ENCODE data around the gene CDK17.
A peak's percentile ranks its signal among the peaks of the same experiment; 100 is the strongest.
"Not testable (repeated sequence)": the region's sequence is repeated elsewhere in the genome, so short reads cannot be mapped to it uniquely, and the experiment has no call there.

CDK17 gene

GRCh38 chr12:96399919-96400630 is at the start of gene CDK17:
TSS of gene CDK17 (minus strand) at chr12:96400439. CDS start at chr12:96334836, 65,603 bp downstream.
- Mint-ChIP-seq H3K27ac (peak within 1 kb of the TSS; percentile 97), H3K27me3 (ENCODE audit: low read depth) (no peaks in the 10 kb centered on the region), H3K4me1 (ENCODE audit: low read depth) (peaks cover 47% of the 10 kb centered on the region)

GRCh38 chr12:96448300-96448699 is 48.1 kb upstream of the CDK17 start:
- no peaks in the 10 kb centered on the region for H3K27me3 Mint-ChIP-seq (ENCODE audit: low read depth)
- no peak overlapping the region for H3K27ac Mint-ChIP-seq
- H3K9me3 Mint-ChIP-seq = peaks cover 7% of the 10 kb centered on the region

More at GRCh38 chr12:96399919-96400630, at the start of gene CDK17:
- no peaks in the 10 kb centered on the region for H3K9me3 Mint-ChIP-seq
- no peaks in the 10 kb centered on the region for H3K36me3 Mint-ChIP-seq (ENCODE audit: low read depth)
- H3K4me3 Mint-ChIP-seq = peak within 1 kb of the TSS; percentile 98

GRCh38 chr12:96447256-96447655 is 47.0 kb upstream of the CDK17 start:
- Mint-ChIP-seq H3K9me3 (peaks cover 4% of the 10 kb centered on the region), H3K4me1 (ENCODE audit: low read depth) (peaks cover 38% of the 10 kb centered on the region), H3K4me3 (no peak overlapping the region), H3K27ac (no peak overlapping the region), H3K27me3 (ENCODE audit: low read depth) (no peaks in the 10 kb centered on the region), H3K36me3 (ENCODE audit: low read depth) (peaks cover 3% of the 10 kb centered on the region)

More at GRCh38 chr12:96448300-96448699, 48.1 kb upstream of the CDK17 start:
- H3K4me1 Mint-ChIP-seq (ENCODE audit: low read depth) = peaks cover 36% of the 10 kb centered on the region
- no peak overlapping the region for H3K4me3 Mint-ChIP-seq
- H3K36me3 Mint-ChIP-seq (ENCODE audit: low read depth) = peaks cover 3% of the 10 kb centered on the region

- Mint-ChIP-seq H3K27ac (peak overlapping the region; percentile 81), H3K4me3 (peak overlapping the region; percentile 15), H3K4me1 (ENCODE audit: low read depth) (peaks cover 42% of the 10 kb centered on the region), H3K36me3 (ENCODE audit: low read depth) (peaks cover 3% of the 10 kb centered on the region), H3K27me3 (ENCODE audit: low read depth) (no peaks in the 10 kb centered on the region), H3K9me3 (no peaks in the 10 kb centered on the region)
Observed at GRCh38 chr12:96445691-96446583, 45.7 kb upstream of the CDK17 start.

GRCh38 chr12:96444399-96444798 is 44.2 kb upstream of the CDK17 start:
- Mint-ChIP-seq H3K9me3 (no peaks in the 10 kb centered on the region), H3K4me3 (no peak overlapping the region), H3K27ac (no peak overlapping the region), H3K36me3 (ENCODE audit: low read depth) (peaks cover 3% of the 10 kb centered on the region), H3K4me1 (ENCODE audit: low read depth) (peaks cover 33% of the 10 kb centered on the region), H3K27me3 (ENCODE audit: low read depth) (no peaks in the 10 kb centered on the region)

GRCh38 chr12:96442906-96443305 is 42.7 kb upstream of the CDK17 start:
- peaks cover 36% of the 10 kb centered on the region for H3K4me1 Mint-ChIP-seq (ENCODE audit: low read depth)
- H3K36me3 Mint-ChIP-seq (ENCODE audit: low read depth) = no peaks in the 10 kb centered on the region
- no peaks in the 10 kb centered on the region for H3K27me3 Mint-ChIP-seq (ENCODE audit: low read depth)
- no peak overlapping the region for H3K27ac Mint-ChIP-seq
- no peaks in the 10 kb centered on the region for H3K9me3 Mint-ChIP-seq
- H3K4me3 Mint-ChIP-seq = no peak overlapping the region

GRCh38 chr12:96441816-96442215 is 41.6 kb upstream of the CDK17 start:
- Mint-ChIP-seq H3K4me1 (ENCODE audit: low read depth) (peaks cover 36% of the 10 kb centered on the region), H3K36me3 (ENCODE audit: low read depth) (no peaks in the 10 kb centered on the region), H3K27ac (no peak overlapping the region), H3K4me3 (no peak overlapping the region), H3K27me3 (ENCODE audit: low read depth) (no peaks in the 10 kb centered on the region), H3K9me3 (no peaks in the 10 kb centered on the region)

- Mint-ChIP-seq H3K4me1 (ENCODE audit: low read depth) (peaks cover 24% of the 10 kb centered on the region), H3K27me3 (ENCODE audit: low read depth) (no peaks in the 10 kb centered on the region), H3K9me3 (peaks cover 4% of the 10 kb centered on the region)
Observed at GRCh38 chr12:96438330-96438729, 38.1 kb upstream of the CDK17 start.

GRCh38 chr12:96437171-96437445 is 36.9 kb upstream of the CDK17 start:
- Mint-ChIP-seq H3K27ac (no peak overlapping the region), H3K36me3 (ENCODE audit: low read depth) (peaks cover 2% of the 10 kb centered on the region), H3K4me1 (ENCODE audit: low read depth) (peaks cover 24% of the 10 kb centered on the region), H3K27me3 (ENCODE audit: low read depth) (no peaks in the 10 kb centered on the region), H3K4me3 (no peak overlapping the region), H3K9me3 (peaks cover 4% of the 10 kb centered on the region)

More at GRCh38 chr12:96438330-96438729, 38.1 kb upstream of the CDK17 start:
- H3K27ac Mint-ChIP-seq = no peak overlapping the region
- H3K36me3 Mint-ChIP-seq (ENCODE audit: low read depth) = peaks cover 2% of the 10 kb centered on the region
- no peak overlapping the region for H3K4me3 Mint-ChIP-seq

GRCh38 chr12:96436366-96437170 is 36.3 kb upstream of the CDK17 start:
- Mint-ChIP-seq H3K4me1 (ENCODE audit: low read depth) (peaks cover 19% of the 10 kb centered on the region), H3K4me3 (no peak overlapping the region), H3K9me3 (peaks cover 4% of the 10 kb centered on the region), H3K27me3 (ENCODE audit: low read depth) (no peaks in the 10 kb centered on the region), H3K36me3 (ENCODE audit: low read depth) (peaks cover 2% of the 10 kb centered on the region), H3K27ac (no peak overlapping the region)

- Mint-ChIP-seq H3K36me3 (ENCODE audit: low read depth) (peaks cover 2% of the 10 kb centered on the region), H3K27ac (peak overlapping the region; percentile 36), H3K4me3 (peak overlapping the region; percentile 63), H3K9me3 (peaks cover 4% of the 10 kb centered on the region), H3K27me3 (ENCODE audit: low read depth) (no peaks in the 10 kb centered on the region), H3K4me1 (ENCODE audit: low read depth) (peaks cover 25% of the 10 kb centered on the region)
Observed at GRCh38 chr12:96434107-96434506, 33.9 kb upstream of the CDK17 start.

GRCh38 chr12:96432496-96433321 is 32.5 kb upstream of the CDK17 start:
- H3K9me3 Mint-ChIP-seq; H3K36me3 Mint-ChIP-seq (ENCODE audit: low read depth); H3K27me3 Mint-ChIP-seq (ENCODE audit: low read depth); H3K4me3 Mint-ChIP-seq; H3K27ac Mint-ChIP-seq: not testable (repeated sequence)
- H3K4me1 Mint-ChIP-seq (ENCODE audit: low read depth) = peaks cover 27% of the 10 kb centered on the region

GRCh38 chr12:96431067-96431466 is 30.8 kb upstream of the CDK17 start:
- H3K4me1 Mint-ChIP-seq (ENCODE audit: low read depth) = peaks cover 40% of the 10 kb centered on the region

More at GRCh38 chr12:96431067-96431466, 30.8 kb upstream of the CDK17 start:
- no peaks in the 10 kb centered on the region for H3K27me3 Mint-ChIP-seq (ENCODE audit: low read depth)
- H3K4me3 Mint-ChIP-seq = no peak overlapping the region
- no peak overlapping the region for H3K27ac Mint-ChIP-seq
- peaks cover 4% of the 10 kb centered on the region for H3K36me3 Mint-ChIP-seq (ENCODE audit: low read depth)
- H3K9me3 Mint-ChIP-seq = peaks cover 3% of the 10 kb centered on the region
